ENCODE data around the gene TMEM72. TPM values are rescaled to one million over a fixed set of nuclear protein-coding genes. Genes with fewer than 3 reads are reported as not detected.

TMEM72 gene
- not detected in 2 replicates for total RNA-seq

DNA sequence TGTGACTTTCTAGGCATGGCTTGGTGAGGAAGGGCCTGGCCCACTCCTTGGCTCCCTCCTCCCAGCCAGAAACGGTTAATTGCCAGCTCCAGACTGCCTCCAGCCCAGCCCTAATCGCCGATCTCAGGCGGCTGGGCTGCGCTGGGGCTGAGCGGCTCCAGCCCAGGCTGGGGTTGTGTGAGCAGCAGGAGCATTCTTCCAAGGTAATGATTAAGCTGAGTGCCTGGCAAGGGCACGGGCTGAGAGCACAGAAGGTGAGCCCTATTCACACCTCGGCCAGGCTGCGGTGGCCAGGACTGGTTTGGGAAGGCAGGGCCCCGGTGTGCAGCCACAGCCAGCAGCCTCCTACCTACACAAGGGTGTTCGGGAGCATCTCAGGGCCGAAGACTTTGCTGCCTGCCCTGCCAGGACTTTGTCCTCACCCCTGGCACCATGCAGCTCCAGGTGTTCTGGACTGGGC, at the start of gene TMEM72:
Gene TMEM72, plus strand, starts transcription at position 257 of the 460 bp plus-strand sequence. Its CDS starts 176 bp downstream, at position 433.
- DNase-seq (no peak), ATAC-seq (ENCODE audit: low read depth) (no peak)
- intact Hi-C loops (cut with micrococcal nuclease): no loop called here
- no peaks in the 10 kb centered on the region for H3K9me3 Mint-ChIP-seq
- TF ChIP-seq, protein P1, sequence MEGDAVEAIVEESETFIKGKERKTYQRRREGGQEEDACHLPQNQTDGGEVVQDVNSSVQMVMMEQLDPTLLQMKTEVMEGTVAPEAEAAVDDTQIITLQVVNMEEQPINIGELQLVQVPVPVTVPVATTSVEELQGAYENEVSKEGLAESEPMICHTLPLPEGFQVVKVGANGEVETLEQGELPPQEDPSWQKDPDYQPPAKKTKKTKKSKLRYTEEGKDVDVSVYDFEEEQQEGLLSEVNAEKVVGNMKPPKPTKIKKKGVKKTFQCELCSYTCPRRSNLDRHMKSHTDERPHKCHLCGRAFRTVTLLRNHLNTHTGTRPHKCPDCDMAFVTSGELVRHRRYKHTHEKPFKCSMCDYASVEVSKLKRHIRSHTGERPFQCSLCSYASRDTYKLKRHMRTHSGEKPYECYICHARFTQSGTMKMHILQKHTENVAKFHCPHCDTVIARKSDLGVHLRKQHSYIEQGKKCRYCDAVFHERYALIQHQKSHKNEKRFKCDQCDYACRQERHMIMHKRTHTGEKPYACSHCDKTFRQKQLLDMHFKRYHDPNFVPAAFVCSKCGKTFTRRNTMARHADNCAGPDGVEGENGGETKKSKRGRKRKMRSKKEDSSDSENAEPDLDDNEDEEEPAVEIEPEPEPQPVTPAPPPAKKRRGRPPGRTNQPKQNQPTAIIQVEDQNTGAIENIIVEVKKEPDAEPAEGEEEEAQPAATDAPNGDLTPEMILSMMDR (IDR thresholded peaks at IDR 0.05): no peak
- no peak within 1 kb of the TSS for H3K4me3 Mint-ChIP-seq
- peaks cover 5% of the 10 kb centered on the region for H3K27me3 Mint-ChIP-seq
- no peak within 1 kb of the TSS for H3K27ac Mint-ChIP-seq
- ChIA-PET POLR2A (no interaction called here), CTCF (no interaction called here)
- H3K36me3 Mint-ChIP-seq (ENCODE audit: low read depth): no peaks in the 10 kb centered on the region
- peaks cover 11% of the 10 kb centered on the region for H3K4me1 Mint-ChIP-seq

DNA sequence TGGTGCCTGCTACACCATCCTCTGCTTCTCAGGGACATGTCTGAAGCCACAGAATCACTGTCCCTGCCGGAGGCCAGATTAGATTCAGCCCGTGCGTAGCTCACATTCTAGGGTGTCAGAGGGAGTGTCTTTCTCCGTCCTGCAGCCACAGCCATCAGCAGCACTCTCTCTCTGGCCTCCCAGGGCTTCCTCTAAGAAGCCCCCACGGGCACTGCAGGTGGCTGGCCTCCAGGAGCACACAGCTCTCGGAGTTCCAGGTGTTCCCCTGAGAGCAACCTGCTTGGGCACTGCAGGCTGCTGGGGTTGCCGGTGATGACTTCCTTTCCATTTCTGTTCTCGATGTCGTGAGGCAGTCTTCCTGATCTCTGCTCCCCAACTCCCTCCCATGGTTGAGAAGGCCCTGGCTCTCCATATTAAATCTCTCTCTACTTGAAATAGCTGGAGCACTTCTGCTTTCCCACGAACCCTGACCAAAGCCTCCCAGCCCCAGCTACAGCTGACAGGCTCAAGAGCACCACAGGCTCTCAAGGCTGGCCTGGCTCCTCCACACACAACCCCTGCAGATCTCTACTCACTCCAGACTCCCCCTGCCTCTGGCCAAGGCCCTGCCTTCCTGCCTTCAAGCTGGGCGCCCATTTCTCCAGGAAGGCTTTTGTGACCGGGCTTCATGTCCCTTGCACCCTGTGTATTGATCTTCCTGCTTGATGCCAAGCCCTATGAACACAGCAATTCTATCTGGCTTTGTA, 49.0 kb upstream of the TMEM72 start:
- no peak overlapping the region for H3K4me3 Mint-ChIP-seq
- H3K27ac Mint-ChIP-seq: no peak overlapping the region
- H3K4me1 Mint-ChIP-seq: peaks cover 12% of the 10 kb centered on the region
- peaks cover 45% of the 10 kb centered on the region for H3K27me3 Mint-ChIP-seq
- intact Hi-C loops (cut with micrococcal nuclease): loop anchor here (5.0 kb wide), 1 partner anchor 1170 kb away; no protein-coding TSS in a partner anchor
- POLR2A ChIA-PET: no interaction called here
- no peaks in the 10 kb centered on the region for H3K36me3 Mint-ChIP-seq (ENCODE audit: low read depth)
- TF ChIP-seq, protein P1 (IDR thresholded peaks at IDR 0.05): no peak
- CTCF ChIA-PET: interaction anchor here (1.1 kb wide), 1 partner anchor 8 kb away, joined by 5 read pairs; no protein-coding TSS in a partner anchor
- DNase-seq (no peak), ATAC-seq (ENCODE audit: low read depth) (no peak)
- no peaks in the 10 kb centered on the region for H3K9me3 Mint-ChIP-seq

DNA sequence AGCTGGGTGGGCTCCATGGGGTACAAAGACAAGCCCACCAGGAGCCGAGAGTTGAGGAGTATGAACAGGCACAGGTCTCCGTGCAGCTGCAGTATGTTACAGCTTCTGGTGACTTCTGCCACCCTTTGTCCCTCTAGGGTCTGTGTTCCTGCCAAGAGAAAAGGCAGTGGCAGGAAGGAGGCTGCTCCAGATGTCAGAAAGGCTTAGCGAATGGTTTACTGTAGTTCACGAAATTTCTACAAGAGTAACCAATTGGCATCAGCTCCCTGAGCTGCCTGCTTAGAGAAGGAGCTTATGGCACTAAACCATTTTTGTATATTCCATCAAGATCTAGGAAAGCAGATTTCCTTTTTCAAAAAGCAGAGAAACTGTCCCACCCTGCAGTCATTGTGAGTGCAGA, 48.2 kb upstream of the TMEM72 start:
- DNase-seq: no peak
- Mint-ChIP-seq H3K4me1 (peaks cover 12% of the 10 kb centered on the region), H3K9me3 (no peaks in the 10 kb centered on the region), H3K27me3 (peaks cover 45% of the 10 kb centered on the region), H3K36me3 (ENCODE audit: low read depth) (no peaks in the 10 kb centered on the region), H3K27ac (no peak overlapping the region), H3K4me3 (no peak overlapping the region)
- TF ChIP-seq, protein P1 (IDR thresholded peaks at IDR 0.05): no peak
- ChIA-PET CTCF (interaction anchor here (1.1 kb wide), 1 partner anchor 9 kb away, joined by 5 read pairs; no protein-coding TSS in a partner anchor), POLR2A (no interaction called here)
- no peak for ATAC-seq (ENCODE audit: low read depth)
- intact Hi-C loops (cut with micrococcal nuclease): loop anchor here (5.0 kb wide), 1 partner anchor 1171 kb away; no protein-coding TSS in a partner anchor

DNA sequence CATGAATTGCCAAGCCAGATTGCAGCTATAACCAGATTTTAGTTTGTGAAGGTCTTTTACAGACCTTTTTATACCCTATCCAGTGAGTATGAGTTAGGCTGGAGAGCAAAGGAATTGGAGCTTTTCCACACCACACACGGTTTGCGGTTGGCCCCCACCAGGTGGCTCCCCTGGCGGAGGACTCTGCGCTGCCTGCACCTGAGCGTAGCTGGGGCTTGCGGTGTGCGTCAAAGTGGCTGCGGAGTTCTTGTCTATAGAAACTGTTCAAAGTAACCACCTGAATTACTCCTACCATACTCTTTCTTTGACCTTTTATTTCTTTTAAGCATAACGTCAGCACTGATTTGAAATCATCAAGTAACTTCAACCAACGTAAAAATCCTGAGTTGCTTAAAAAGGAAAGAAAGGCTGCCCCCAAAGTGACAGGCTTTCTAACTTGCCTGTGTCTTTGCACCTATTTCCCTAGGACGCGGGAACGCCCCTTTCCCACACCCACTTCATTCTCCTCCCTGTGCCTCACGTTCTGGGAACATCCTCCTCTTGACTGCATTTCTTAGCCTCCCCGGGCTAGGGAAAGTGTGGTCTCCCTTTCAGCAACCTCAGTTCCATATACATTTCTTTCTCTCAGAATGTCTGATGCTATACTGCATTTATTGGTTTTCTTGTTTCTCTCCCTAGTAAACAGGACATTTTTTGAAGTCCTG, 47.6 kb upstream of the TMEM72 start:
- TF ChIP-seq, protein P1 (IDR thresholded peaks at IDR 0.05): no peak
- Mint-ChIP-seq H3K4me3 (no peak overlapping the region), H3K36me3 (ENCODE audit: low read depth) (no peaks in the 10 kb centered on the region), H3K4me1 (peaks cover 12% of the 10 kb centered on the region), H3K27me3 (peaks cover 48% of the 10 kb centered on the region), H3K9me3 (no peaks in the 10 kb centered on the region), H3K27ac (no peak overlapping the region)
- CTCF ChIA-PET: interaction anchor here (1.1 to 1.2 kb wide), 2 partner anchors 9 to 11 kb away, joined by 3 to 5 read pairs; no protein-coding TSS in a partner anchor
- DNase-seq (no peak), ATAC-seq (ENCODE audit: low read depth) (no peak)
- intact Hi-C loops (cut with micrococcal nuclease): loop anchor here (5.0 kb wide), 1 partner anchor 1171 kb away; no protein-coding TSS in a partner anchor
- POLR2A ChIA-PET: no interaction called here

DNA sequence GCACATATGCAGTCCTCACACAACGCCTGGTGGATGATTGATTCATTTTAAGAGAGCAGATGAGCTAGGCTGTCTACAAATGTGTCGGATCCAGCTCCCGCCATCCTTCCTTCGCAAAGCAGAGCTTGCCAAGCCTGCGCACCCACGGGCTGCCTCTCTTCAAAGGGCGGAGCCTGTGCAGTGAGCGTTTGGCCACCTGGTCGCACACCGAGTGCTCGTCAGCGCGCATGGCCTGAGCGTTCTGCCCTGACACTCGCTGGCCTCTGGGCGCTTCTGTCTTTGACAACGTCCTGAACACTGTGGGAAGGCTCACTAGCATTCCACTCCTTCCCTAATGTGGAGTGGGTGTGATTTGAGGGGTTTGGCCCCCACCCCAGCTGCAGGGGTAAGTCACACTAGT, 47.1 kb upstream of the TMEM72 start:
- peaks cover 12% of the 10 kb centered on the region for H3K4me1 Mint-ChIP-seq
- intact Hi-C loops (cut with micrococcal nuclease): loop anchor here (5.0 kb wide), 1 partner anchor 1172 kb away; no protein-coding TSS in a partner anchor
- ChIA-PET CTCF (interaction anchor here (1.2 to 1.7 kb wide), 2 partner anchors 10 to 1193 kb away, joined by 3 to 7 read pairs; no protein-coding TSS in a partner anchor), POLR2A (no interaction called here)
- H3K4me3 Mint-ChIP-seq: peak overlapping the region; percentile 87
- H3K9me3 Mint-ChIP-seq: no peaks in the 10 kb centered on the region
- peaks cover 52% of the 10 kb centered on the region for H3K27me3 Mint-ChIP-seq
- TF ChIP-seq, protein P1 (IDR thresholded peaks at IDR 0.05): no peak
- H3K36me3 Mint-ChIP-seq (ENCODE audit: low read depth): no peaks in the 10 kb centered on the region
- no peak overlapping the region for H3K27ac Mint-ChIP-seq
- ATAC-seq (ENCODE audit: low read depth): no peak
- DNase-seq: no peak

All from activated B cell treated with CpG ODN at 0.5 μM for 24 hours (primary cell).